HL-60 (cell line): ENCODE data around the gene RTTN.

Source experiments
- DNase-seq, 2 experiments: peaks; one replicate each; pipeline ENCODE4 v3.0.0-alpha.2; 2010 to 2020; ENCODE audit warnings: low read depth in 1 of 2, low spot score in 1 of 2
- H3K27ac ChIP-seq: fragments of 250-450 bp; sonication (Bioruptor Pico); replicated peaks from 2 replicates; pipeline ENCODE4 v1.5.1; 2020; ENCODE audit warnings: mild to moderate bottlenecking, moderate library complexity
- H3K27me3 ChIP-seq: fragments of 250-450 bp; sonication (Bioruptor Pico); 2 replicates; pipeline ENCODE4 v1.5.1; 2021; ENCODE audit warnings: mild to moderate bottlenecking, moderate library complexity; ENCODE audit not compliant: insufficient read depth, poor library complexity, severe bottlenecking
- H3K4me3 ChIP-seq: replicated peaks from 2 replicates; pipeline ENCODE4 v1.5.1; 2011; ENCODE audit warnings: mild to moderate bottlenecking, control low read depth, low read length; ENCODE audit not compliant: insufficient read depth
- CTCF ChIP-seq: IDR thresholded peaks from one replicate; pipeline ENCODE4 v1.5.1; 2011; ENCODE audit warnings: low read length, control low read depth, inconsistent platforms; ENCODE audit not compliant: insufficient read depth
- GABPA ChIP-seq: IDR thresholded peaks from 2 replicates; pipeline ENCODE4 v1.6.1; 2012; ENCODE audit warnings: low read depth
- POLR2AphosphoS5 ChIP-seq: IDR thresholded peaks from 2 replicates; pipeline ENCODE4 v1.6.1; 2012; ENCODE audit warnings: low read depth
- SPI1 ChIP-seq: IDR thresholded peaks from 2 replicates; pipeline ENCODE4 v1.6.1; 2012; ENCODE audit warnings: low read depth, mild to moderate bottlenecking, borderline replicate concordance
- TF ChIP-seq, protein P1 (sequence below): IDR thresholded peaks from 2 replicates; pipeline ENCODE4 v1.6.1; 2012; ENCODE audit warnings: low read depth; ENCODE audit not compliant: insufficient replicate concordance

RTTN gene

DNA sequence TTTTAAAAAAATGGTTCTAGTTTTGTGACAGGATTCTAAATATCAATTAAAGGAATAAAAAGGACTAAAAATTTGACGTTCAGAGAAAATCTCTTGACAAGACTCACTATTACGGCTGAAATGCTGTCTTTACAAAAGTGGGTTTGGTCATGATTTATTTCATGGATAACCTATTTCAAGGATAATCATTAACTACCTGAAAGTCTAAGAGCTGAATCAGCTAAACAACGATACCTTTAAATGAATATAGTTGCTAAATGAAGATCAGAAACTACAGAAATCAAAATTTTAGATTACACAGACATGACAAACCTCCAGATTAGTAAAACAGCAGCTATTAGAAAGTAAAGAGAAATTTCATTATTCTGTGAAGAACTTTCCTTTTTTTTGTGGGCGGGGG lies 35.7 kb downstream of the RTTN start:
- no peak for DNase-seq
- Histone ChIP-seq H3K27me3 (no peaks in the 10 kb centered on the region), H3K27ac (no peak overlapping the region), H3K4me3 (no peak overlapping the region)
- TF ChIP-seq POLR2AphosphoS5 = no peak
- no peak for TF ChIP-seq SPI1
- no peak for TF ChIP-seq GABPA
- TF ChIP-seq, protein P1, sequence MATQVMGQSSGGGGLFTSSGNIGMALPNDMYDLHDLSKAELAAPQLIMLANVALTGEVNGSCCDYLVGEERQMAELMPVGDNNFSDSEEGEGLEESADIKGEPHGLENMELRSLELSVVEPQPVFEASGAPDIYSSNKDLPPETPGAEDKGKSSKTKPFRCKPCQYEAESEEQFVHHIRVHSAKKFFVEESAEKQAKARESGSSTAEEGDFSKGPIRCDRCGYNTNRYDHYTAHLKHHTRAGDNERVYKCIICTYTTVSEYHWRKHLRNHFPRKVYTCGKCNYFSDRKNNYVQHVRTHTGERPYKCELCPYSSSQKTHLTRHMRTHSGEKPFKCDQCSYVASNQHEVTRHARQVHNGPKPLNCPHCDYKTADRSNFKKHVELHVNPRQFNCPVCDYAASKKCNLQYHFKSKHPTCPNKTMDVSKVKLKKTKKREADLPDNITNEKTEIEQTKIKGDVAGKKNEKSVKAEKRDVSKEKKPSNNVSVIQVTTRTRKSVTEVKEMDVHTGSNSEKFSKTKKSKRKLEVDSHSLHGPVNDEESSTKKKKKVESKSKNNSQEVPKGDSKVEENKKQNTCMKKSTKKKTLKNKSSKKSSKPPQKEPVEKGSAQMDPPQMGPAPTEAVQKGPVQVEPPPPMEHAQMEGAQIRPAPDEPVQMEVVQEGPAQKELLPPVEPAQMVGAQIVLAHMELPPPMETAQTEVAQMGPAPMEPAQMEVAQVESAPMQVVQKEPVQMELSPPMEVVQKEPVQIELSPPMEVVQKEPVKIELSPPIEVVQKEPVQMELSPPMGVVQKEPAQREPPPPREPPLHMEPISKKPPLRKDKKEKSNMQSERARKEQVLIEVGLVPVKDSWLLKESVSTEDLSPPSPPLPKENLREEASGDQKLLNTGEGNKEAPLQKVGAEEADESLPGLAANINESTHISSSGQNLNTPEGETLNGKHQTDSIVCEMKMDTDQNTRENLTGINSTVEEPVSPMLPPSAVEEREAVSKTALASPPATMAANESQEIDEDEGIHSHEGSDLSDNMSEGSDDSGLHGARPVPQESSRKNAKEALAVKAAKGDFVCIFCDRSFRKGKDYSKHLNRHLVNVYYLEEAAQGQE = no peak
- no peak for TF ChIP-seq CTCF

DNA sequence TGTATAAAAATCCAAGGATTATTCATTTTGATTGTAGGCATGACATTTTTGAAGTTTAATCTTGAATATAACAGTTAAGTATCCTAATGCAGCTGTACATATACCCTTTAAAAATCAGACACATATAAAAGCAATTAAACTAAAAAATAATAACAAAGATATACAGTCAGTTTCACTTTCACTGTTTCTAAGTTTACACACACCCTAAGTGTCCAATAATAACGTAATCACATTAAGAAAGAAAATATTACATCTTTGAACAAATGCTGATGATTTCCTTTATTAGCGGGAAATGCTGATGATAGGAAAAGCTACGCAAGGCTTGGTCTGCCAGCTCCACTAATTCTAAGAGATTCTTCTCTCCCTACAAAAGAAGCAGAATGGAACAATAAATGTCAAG lies 38.8 kb downstream of the RTTN start:
- H3K4me3 ChIP-seq = no peak overlapping the region

DNA sequence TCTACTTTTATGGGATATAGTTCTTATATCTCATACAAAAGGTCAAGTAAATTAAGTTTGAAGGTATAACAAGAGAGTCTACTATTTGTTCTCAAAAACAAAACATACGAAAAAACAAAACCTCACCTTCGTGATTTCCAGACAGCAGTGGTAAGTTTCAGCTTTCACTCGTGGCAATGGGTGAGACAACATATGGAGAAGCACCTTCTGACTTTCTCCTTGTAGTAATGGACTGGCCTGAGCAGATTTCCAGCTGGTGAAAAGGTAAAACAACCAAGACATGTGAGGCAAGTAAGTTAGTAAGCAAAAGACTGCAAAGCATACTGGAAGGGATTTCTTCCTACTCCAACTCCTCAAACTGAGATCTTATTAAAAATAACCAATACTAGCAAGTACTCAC lies 39.6 kb downstream of the RTTN start:
- DNase-seq = no peak
- no peak overlapping the region for H3K27ac ChIP-seq
- no peaks in the 10 kb centered on the region for H3K27me3 ChIP-seq
- no peak overlapping the region for H3K4me3 ChIP-seq
- TF ChIP-seq CTCF (no peak), POLR2AphosphoS5 (no peak), GABPA (no peak), SPI1 (no peak)
- TF ChIP-seq, protein P1 = no peak

More for the DNA sequence above, 38.8 kb downstream of the RTTN start:
- TF ChIP-seq POLR2AphosphoS5 (no peak), CTCF (no peak), SPI1 (no peak), GABPA (no peak)
- TF ChIP-seq, protein P1 = no peak
- no peak overlapping the region for H3K27ac ChIP-seq
- no peaks in the 10 kb centered on the region for H3K27me3 ChIP-seq
- DNase-seq = no peak
